HG02759 (cell line): ENCODE data around the gene SPIN2A.
"Not testable (repeated sequence)": the region's sequence is repeated elsewhere in the genome, so short reads cannot be mapped to it uniquely, and the experiment has no call there.

ENCODE experiments used
- ATAC-seq: cut with Tn5 transposase; IDR thresholded peaks from one replicate; pipeline ENCODE4 v1.9.1; 2021; ENCODE audit warnings: mild to moderate bottlenecking, moderate library complexity; ENCODE audit not compliant: unreplicated experiment

SPIN2A gene

DNA sequence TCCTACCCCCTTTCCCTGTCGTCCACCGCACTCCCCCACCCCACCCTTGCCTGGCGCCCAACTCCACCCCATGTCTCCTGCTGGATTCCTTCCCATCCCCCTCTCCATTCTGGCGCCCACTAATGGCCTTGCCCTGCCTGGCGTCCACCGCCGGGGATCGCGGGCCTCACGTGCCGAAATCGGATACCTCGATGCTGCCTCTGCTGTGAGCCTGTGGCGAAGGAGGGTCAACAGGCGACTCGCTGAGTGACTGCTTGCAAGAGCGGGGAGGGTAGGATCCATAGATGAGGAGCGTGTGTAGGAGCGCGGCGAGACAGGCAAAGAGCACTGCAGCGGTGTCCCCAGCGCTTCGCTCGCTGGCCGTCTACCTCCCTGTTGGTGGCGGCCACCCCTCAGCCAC lies at the start of gene SPIN2A:
Gene SPIN2A (minus strand): TSS at position 325 of the 400 bp plus-strand sequence. CDS start 800 bp downstream, outside the sequence.
- ATAC-seq: not testable (repeated sequence)

DNA sequence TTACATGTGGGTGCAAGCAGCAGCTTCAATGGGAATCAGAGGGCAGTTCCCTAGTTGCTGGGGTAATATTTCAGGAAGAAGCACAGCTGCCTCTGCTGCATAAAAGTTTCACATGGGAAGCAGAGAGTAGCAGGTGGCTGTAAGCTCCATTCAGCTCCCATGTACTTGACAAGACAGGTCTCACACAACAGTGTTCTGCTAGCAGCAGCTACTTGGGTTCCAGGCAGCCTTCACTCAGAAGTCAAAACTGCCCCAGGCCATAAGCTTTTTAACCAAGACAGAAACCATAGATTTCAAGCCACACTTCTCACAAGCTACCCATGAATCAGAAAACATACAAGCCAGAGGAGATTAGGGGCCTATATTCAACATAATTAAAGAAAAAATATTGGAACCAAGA lies 41.4 kb upstream of the SPIN2A start:
- ATAC-seq: no peak

GRCh38 chrX:57177070-57177469 lies 39.9 kb upstream of the SPIN2A start:
- ATAC-seq: no peak

DNA sequence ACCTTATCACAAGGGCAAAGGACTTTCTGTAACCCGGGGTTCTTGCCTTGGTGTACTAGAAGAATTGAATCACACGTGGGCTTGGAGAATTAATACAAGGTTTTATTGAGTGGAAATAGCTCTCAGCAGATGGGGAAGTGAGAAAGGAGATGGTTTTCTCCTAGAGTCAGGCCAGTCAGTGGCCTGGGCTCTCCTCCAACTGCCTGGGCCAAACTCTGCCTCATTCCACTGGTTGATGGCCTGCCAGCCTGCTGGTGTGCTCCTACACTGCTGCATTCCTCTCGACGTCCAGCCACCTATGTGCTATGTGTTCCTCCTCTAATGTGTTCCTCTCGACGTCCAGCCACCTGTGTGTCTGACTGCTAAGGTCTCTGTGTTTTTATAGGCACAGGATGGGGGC lies 35.3 kb upstream of the SPIN2A start:
- ATAC-seq: no peak

DNA sequence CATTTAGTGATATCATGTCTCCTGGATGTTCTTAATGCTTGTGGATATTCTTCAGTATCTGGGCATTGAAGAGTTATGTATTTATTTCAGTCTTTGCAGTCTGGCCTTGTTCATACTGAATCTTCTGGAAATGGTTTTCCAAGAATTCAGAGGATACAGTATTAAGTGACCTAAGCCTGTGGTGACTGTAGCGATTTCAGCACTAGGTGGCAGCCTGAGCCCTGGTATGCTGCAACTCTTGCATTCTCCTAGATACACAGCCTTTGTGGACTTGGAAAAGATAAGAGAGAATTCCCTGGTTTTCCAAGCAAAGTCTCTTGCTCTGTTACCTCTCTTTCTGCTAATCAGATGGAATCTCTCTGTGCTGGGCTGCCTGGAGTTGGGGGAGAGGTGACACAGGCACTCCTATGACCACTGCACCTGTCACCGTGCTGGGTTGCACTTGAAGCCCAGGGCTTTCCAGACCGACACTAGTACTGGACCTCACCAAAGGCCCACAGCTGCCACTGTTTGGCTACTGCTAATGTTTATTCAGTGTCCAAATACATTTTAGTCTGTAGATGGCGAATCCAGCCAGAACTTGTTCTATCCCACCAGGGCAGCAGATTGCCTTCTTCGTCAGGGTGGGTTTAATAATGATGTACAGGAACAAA lies 19.3 kb upstream of the SPIN2A start:
- no peak for ATAC-seq

- no peak for ATAC-seq
Measured at GRCh38 chrX:57155171-57155570, 18.0 kb upstream of the SPIN2A start.

DNA sequence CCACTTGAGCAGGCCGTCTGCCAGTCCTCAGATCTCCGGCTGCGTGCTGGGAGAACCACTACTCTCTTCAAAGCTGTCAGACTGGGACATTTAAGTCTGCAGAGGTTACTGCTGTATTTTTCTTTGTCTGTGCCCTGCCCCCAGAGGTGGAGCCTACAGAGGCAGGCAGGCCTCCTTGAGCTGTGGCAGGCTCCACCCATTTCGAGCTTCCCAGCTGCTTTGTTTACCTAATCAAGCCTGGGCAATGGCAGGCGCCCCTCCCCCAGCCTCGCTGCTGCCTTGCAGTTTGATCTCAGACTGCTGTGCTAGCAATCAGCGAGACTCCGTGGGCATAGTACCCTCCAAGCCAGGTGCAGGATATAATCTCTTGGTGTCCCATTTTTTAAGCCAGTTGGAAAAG lies 15.0 kb upstream of the SPIN2A start:
- not testable (repeated sequence) for ATAC-seq

DNA sequence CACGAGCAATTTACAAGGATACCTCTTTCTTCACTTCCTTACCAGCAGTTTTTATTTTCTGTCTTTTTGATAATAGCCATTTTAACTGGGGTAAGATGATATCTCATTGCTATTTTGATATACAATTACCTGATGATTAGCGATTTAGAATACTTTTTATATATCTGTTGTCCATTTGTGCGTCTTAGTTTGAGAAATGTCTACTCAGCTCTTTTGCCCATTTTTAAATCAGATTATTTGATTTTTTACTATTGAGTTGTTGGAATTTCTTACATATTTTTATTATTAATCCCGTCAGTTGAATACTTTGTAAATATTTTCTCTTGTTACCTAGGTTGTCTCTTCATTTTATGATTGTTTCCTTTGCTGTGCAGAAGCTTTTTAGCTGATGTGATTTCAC lies 1.5 kb upstream of the SPIN2A start:
- ATAC-seq: no peak

GRCh38 chrX:57137501-57137900 lies 304 bp upstream of the SPIN2A start:
- ATAC-seq: no peak

GRCh38 chrX:57136589-57136988 lies 608 bp downstream of the SPIN2A start:
- not testable (repeated sequence) for ATAC-seq

DNA sequence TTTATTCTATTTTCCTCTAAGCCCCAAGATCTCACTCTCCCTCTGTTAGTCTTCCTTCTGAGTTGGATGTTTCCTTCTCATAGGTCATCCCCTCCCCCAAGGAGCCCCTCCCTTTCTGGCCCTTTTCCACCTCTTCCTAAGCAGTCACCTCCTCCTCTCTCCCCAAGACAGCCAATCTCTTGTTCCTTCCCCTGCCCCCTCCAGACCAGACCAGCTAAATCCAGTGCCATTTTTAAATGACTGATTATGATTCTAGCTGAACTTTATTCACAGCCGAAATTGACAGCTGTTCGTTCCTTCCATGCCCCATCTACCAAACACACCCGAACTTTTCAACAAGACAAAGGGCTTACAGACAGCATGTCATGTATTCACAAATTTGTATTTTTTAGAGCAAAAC lies 1.9 kb downstream of the SPIN2A start:
- ATAC-seq: no peak

DNA sequence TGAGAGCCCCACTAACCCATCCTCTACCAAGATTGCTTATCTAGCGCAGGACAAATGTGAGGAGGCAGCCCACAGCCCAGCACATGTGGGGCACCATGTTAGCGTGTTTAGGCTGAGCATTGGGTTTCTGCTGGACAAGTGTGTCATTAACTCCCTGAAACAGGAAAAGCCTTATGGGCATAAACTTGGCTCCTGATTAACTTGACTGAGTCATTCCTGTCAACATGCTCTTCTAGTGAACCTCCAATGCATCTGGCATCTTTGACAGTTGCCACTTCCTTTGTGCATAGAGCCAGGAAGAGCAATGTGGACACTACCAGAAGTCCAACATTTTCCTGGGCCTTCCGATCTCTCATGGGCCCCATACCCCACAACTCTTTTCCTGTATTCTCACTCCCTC lies 2.5 kb downstream of the SPIN2A start:
- ATAC-seq: no peak

DNA sequence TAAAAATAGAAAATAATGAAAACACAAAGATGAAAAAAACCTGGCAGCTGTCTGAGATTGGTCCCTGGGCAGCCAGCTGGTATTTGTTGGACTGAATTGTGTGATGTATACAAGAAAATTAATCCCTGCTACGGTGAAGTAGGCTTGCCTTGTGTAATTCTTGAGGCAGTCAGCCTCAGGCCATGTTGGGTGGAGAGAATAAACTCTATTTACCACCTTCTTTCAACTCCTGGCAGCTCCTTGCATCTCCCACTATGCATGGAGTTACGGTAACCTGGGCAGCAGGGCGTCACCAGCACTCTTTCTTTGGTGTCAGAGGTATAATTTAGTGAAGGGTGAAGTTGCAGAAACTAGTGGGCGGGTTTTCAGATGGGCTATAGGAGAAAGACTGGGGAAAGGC lies 3.5 kb downstream of the SPIN2A start:
- ATAC-seq: no peak

GRCh38 chrX:57133284-57133683 lies 3.9 kb downstream of the SPIN2A start:
- ATAC-seq: not testable (repeated sequence)

GRCh38 chrX:57132046-57132445 lies 5.2 kb downstream of the SPIN2A start:
- ATAC-seq: no peak

GRCh38 chrX:57121816-57122215 lies 15.4 kb downstream of the SPIN2A start:
- ATAC-seq: no peak

- ATAC-seq: peak; percentile 100
Measured at GRCh38 chrX:57121162-57121755, 15.9 kb downstream of the SPIN2A start, which contains the start of gene SPIN2B. SPIN2B (minus strand) TSS chrX:57121548.

DNA sequence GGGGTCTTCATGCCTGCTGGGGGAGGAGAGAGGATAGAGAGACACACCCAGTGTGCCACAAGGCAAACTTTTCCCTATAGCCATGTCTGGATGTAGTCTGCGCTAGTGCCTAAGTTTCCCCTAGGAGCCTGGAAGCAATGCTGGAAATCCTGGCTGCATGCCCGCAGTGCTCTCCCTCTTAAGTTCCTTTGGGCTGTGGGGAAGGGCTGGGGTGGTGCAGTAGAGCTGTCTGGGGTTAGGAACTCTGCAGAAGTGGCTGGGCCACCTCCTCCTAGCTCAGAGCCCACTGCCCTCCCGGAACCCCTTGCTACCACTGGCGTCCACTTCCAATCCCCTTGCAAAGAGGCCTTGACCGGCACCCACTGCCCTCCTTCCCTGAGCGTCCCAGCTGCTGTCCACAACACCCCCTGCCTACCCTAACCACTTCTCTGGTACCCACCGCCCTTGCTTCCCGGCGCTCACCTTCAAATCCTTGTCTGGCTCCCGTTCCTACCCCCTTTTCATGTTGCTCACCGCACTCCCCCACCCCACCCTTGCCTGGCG lies 16.5 kb downstream of the SPIN2A start:
- not testable (repeated sequence) for ATAC-seq

GRCh38 chrX:57119416-57119815 lies 17.8 kb downstream of the SPIN2A start:
- ATAC-seq: no peak

DNA sequence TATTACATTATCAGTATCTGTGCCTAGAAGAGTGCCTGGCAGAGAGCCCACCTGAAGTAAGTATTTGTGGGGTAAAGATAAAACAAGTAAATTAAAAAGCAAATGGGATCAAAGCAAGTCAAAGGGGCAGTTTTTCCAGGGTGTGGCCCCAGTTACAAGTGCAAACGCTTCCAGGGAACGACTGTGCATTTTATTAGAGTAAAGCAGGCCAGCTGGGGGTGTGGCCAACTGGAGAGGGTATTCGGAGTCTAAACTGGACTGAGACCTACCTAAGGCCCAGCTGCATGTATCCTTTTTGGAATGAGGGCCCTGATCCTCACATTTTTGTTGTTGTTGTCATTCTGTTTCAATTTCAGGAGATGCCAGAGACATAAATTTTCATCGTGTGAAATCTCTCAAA lies 19.6 kb downstream of the SPIN2A start:
- ATAC-seq: not testable (repeated sequence)

- ATAC-seq: no peak
Measured at GRCh38 chrX:57104921-57105398, 32.2 kb downstream of the SPIN2A start.

DNA sequence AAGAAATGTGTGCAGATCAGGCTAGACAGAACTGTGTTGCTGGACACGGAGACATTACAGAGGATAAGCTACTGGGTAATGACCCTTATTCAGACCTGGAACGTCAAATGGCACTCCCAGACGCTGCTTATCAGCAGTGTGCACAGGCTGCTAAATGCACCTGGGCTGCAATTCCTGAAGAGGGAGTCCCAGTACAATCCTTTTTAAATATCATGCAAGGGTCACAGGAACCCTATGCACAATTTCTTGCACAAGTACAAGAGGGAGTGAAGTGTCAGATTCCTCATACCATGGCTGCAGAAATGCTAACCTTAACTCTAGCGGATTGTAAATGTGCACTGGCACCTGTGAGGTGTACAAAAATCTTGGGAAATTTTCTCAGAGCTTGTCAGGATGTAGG lies 32.8 kb downstream of the SPIN2A start:
- no peak for ATAC-seq
